K562 (cell line): ENCODE data around the gene PMM1.
"Not testable (repeated sequence)": the region's sequence is repeated elsewhere in the genome, so short reads cannot be mapped to it uniquely, and the experiment has no call there.

Experiments
- PKNOX1 ChIP-seq: fragments of 450-650 bp; IDR thresholded peaks from 2 replicates; pipeline ENCODE4 v1.6.1; 2016
- POLR2A ChIP-seq: fragments of 450-650 bp; conservative IDR thresholded peaks from 2 replicates; pipeline ENCODE4 v1.6.1; 2016

DNA sequence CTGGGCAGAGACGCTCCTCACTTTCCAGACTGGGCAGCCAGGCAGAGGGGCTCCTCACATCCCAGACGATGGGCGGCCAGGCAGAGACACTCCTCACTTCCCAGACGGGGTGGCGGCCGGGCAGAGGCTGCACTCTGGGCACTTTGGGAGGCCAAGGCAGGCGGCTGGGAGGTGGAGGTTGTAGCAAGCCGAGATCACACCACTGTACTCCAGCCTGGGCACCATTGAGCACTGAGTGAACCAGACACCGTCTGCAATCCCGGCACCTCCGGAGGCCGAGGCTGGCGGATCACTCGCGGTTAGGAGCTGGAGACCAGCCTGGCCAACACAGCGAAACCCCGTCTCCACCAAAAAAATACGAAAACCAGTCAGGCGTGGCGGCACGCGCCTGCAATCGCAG lies 42.0 kb upstream of the PMM1 start:
- TF ChIP-seq PKNOX1, POLR2A: not testable (repeated sequence)
